DMS53 treated with DMSO at 0.1 percent for 48 hours (cell line): ENCODE measurements around the gene GPR15LG.
A peak's percentile ranks its signal among the peaks of the same experiment; 100 is the strongest.

Source experiments
- DNase-seq: peaks from one replicate; lab custom pipeline; 2025; ENCODE audit not compliant: unreplicated experiment; lab: John Stamatoyannopoulos, UW

GPR15LG gene

DNA sequence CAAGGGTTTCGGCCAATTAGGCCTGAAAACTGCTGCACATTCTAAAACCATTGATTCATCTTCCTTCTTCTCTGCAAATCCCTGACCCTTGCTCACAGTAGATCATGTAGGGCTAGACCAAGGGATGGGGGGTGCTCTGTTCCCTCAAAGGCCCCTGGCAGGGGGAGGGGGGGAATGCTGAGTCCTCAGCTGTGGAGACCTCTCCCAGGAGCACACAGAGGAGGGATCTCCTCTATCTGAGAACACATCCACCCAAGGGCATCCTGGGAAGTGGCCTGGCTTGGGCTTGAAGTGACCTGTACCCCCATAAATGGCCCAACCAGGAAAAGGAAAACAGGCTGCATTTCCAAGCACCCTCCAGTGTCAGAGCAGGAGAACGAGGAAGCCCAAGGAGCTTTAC, 19.7 kb downstream of the GPR15LG start:
- DNase-seq = no peak

DNA sequence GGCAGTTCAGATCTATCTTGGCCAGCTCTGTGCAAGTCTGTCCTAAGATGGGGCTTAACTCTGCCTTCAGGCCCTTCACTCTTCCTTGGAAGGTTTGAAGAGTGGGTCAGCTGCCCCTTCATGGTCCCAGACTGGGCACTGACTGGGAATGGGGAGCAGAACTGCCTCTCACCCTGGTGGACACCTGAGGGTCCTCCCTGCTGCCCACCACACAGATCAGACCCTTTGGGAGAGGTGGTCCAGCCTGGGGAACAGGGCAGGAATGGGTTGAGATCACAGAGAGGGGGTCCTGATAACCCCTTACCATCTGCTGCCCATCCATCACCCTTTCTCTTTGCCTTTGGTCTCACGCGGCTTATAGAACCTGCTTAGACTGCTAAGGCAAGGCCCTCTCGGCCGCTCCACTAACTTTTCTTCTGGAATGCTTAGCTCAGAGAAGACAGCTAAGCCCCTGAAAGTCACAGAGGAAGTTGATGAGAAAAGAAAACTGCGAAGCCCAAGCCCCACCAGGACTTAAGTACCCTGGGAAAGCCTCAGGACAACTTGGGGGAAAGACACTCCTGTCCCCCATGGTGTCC, 20.3 kb downstream of the GPR15LG start:
- DNase-seq = no peak

DNA sequence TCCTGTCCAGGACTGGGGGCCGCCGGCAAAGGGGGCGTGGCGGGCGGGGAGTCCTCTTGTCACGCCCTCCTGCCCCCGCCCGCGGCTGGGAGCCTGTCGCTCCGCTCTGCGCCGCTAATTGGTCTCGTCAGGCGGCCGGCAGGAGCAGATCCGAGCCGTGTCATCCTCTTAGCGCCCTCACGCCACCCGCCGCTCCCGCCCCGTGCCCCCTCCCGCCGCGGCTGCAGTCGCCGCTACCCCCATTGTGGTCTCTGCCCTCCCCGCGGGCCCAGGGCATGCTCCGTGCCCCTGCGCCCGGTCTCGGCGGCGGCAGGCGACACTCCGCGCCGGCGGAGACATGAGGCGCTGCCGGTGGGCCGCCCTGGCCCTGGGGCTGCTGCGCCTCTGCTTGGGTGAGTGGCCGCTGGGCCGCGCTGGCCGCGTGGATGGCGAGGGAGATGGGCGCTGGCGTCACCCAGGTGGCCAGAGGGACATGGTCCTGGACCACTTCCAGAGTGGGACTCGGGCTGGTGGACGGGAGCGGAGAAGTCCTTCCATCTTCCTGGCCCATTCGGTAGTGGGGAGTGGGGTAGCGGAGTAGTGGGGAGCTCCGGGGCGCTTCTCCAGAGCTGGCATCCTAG, 20.9 kb downstream of the GPR15LG start, which contains the start of gene CDHR1:
TSS of gene CDHR1 (plus strand) at position 114 of the 620 bp plus-strand sequence. CDS start at position 338, 224 bp downstream.
- DNase-seq = peak; percentile 29

DNA sequence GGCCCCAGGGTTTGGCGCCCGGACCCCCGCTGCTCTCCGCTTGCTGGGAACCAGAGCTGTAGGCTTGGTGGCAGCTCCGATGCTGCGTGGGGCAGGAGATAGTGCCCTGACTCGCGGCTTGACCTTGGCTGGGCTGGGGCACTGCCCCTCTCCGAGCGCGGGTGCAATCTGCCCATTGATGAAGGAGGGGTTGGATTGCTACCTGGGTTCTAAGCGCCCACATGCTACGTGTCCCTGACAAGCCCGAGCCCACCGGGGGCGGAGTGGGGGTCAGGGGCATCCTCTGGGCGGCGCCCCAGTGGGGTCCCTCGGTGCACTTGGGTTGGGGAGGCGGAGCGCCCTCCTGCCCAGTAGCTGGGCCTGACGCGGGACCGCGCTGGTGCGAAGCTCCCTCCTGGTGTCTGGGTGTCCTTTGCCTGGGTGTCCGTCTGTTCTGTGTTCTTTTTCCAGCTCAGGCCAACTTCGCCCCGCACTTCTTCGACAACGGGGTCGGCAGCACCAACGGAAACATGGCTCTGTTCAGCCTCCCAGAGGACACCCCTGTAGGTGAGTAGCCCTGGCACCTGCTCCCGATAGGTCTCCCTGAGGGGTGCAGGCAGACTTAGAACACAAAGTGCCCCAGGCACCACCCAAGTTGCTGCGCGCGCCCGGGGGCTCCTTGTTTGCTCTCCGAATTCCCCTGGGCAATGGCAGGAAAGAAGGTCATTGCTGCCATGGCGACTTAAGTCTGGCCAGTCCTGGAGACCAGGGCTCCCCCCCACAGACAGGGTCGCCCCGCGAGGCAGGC, 21.6 kb downstream of the GPR15LG start:
- DNase-seq = peak; percentile 11

DNA sequence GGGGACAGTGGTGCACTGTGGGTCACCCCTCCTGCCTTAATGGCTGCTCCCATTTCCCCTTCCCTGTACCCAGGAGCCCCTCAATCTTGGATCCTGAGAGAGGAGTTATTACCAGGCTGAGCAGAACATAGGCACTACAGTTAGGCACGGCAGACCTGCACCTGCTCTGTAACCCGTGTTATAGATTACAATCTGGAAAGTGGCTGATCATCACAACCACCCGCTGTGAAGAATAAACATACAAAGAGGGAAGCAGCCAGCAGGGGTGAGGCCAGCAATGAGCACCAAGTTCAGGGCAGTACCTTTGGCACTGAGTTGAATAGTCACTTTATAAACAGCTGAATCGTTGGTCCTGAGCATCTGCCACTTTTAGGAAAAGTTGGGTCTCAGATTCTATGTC, 22.5 kb downstream of the GPR15LG start:
- DNase-seq = peak; percentile 78

DNA sequence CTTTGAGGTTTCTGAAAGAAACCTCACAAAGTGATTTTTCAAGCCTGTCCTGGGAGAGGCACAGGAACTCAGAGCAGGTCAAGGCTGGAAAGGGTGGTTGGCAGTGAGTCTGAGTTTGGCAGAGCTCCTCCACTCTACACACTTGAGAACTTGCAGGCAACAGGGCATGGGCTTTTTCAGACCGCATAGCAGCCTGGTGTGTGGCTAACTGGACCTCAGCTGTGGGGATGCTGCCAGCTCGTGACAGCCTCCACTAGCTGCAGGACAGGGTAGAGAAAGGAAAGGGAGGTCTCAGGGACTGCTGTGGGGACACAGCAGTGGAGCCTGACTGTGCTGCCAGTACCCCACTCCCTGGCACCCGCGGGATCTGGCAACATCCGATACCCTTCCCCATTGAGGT, 23.3 kb downstream of the GPR15LG start:
- DNase-seq = no peak

DNA sequence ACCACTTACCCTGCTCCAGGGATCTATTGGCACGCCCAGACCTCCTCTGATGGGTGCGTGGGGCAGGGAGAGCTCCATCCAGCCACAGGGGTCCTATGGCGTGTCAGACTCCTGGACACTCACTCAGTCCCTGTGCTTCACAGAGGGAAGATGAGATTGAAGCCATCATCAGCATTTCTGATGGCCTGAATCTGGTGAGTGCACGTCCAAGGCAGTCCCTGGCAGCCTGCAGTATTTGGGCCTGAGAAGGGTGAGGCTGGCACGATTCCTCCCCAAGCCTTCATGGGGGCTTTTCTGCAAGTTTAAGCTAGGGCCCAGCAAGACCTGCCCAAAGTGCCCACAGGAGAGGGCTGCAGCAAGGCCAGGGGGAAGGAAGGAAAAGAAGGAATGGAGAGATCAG, 24.0 kb downstream of the GPR15LG start:
- no peak for DNase-seq

DNA sequence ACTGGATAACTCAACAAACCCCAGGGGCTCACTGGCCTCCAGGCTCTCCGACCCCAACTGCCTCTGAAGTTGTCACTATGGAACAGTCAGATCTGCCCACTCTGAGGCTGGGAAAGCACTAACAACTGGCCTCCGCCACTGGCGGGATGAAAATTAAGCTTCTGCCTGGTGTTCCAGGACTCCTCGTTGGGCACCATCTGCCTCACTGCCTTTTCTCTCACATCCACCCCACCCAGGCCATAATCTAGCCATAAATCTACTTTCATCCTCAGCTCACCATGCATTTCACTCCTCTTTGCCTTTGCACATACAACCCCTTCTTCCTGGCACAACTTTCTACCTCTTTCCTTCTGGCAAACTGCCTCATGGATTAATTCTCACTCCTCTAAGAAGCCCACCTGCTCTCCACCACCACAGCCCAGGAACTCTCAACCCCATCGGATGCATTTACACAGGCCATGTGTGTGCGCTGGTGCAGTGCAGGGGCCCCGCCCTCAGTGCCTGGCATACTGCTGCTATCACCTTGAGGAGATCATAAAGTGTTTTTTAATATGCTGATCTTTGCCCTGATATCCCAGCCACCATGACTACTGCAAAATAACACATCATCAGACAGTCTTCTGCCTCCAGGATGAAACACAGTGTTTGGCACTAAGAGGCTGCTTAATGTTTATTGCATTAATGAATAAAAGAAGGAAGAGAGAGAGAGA, 24.8 kb downstream of the GPR15LG start:
- no peak for DNase-seq

DNA sequence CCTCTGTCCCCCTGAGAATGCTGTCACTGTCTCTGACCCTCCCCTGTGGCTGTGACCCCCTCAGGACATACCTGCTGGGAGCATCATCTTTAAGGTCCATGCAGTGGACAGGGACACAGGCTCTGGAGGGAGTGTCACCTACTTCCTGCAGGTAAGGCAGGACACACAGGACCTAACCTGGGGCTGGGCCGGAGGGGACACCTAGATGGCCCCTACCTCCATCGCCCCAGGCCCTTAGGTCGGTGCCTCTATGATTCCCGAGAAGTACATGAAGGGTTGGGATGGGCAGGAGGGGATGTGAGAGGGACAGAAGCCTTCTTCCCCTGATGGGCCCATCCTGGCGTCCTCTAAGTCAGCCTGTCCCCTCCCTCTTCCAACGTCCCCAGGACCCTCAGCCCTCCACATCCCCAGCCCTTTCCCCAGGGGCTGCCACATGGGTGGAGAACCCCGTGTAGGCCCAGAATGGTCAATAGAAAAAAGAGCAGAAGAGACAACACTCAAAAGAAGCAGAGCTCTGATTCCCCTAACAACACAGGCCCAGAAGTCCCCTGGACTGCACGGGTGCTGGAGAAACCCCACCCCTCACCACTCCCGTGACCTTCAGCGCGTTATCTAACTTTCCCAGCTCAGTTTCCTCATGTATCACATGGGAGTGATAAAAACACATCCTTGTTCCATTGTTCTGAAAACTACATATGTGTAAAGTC, 27.1 kb downstream of the GPR15LG start:
- no peak for DNase-seq

DNA sequence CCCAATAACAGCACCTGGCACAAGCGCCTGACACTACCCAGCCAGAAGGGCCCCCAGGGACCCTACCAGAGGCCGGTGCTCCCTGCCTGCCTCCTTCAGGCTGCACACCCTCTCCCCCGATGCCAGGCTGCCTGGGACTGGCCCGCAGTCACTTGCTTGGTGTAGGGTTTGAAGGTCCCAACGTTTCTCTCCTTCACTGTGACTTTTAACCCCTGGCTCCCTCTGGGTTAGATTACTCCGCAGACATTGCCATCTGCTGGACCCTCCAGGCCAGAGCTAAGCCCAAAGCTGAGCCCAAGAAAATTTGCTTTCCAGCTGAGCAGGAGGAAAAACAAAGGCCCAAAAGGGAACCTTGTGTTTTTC, 27.6 kb downstream of the GPR15LG start:
- DNase-seq = no peak

DNA sequence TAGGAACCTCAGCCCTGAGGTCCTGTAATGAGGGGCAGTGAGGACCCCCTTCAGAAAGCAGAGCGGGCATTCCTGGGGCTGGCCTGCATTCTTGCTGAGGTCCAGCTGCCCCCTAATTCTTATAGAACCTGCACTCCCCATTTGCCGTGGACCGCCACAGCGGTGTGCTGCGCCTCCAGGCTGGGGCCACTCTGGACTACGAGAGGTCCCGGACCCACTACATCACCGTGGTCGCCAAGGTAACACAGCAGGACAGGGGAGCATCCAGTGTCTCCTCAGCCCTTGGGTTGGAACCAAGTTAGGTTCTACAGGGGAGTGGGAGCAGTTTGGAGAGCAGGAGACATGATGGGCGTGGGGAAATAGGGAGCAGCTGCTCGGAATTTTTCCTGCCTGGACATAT, 28.1 kb downstream of the GPR15LG start:
- DNase-seq = no peak

DNA sequence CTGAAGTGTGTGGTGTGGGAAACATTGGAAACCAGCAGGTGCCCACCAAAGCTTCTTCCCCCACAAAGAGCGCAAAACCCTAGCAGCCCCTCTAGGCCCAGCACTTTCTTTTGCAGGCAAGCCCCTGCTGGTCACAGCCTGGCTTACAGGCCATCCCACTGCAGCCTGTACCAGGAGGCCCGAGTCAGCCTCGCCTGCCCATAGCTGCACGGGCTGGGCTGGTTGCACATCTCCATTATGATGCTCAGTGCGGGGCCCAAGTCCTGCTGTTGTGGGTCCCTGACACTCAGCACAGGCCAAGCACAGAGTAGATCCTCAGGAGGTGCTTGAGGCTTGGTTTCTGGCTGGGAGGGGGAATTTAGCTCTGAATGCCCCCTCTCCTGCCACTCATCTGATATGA, 28.7 kb downstream of the GPR15LG start:
- no peak for DNase-seq

DNA sequence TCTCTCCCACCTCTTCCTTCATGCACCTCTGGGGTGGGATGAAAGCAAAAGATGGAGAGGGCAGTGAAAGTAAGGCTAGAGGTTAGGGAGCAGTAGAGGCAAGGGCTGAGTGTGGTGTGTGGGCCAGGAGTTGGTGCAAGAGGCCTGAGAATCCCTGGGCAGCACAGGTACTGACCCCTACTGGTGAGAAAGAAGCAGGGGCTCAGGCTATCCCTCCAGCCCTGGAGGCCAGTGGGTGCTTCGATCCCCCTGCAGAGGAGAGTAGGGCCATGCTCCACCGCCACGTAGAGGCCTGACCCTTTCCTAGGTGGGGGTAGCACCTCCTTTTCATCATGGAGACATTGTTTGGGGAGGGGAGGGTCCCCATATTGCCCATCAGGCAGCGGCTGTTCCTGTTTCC, 30.5 kb downstream of the GPR15LG start:
- DNase-seq = no peak

DNA sequence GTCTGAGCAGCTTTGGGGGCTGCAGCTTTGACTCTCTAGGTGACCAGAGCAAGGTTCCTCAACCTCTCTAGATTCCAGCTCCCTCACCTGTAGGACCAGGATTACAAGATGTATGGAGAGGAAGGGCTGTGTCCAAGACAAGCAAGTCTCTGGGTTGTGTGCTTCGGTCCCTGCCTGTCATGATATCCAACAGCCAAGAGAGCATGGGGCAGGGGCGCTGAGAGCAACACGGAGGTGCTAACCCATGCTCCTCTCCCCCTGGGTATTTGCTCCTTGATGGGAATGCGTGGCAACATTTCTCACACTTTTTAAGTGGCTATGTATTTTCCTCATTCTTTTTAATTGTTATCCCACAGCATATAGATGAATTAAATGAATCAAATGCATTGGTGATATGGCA, 31.0 kb downstream of the GPR15LG start:
- no peak for DNase-seq

DNA sequence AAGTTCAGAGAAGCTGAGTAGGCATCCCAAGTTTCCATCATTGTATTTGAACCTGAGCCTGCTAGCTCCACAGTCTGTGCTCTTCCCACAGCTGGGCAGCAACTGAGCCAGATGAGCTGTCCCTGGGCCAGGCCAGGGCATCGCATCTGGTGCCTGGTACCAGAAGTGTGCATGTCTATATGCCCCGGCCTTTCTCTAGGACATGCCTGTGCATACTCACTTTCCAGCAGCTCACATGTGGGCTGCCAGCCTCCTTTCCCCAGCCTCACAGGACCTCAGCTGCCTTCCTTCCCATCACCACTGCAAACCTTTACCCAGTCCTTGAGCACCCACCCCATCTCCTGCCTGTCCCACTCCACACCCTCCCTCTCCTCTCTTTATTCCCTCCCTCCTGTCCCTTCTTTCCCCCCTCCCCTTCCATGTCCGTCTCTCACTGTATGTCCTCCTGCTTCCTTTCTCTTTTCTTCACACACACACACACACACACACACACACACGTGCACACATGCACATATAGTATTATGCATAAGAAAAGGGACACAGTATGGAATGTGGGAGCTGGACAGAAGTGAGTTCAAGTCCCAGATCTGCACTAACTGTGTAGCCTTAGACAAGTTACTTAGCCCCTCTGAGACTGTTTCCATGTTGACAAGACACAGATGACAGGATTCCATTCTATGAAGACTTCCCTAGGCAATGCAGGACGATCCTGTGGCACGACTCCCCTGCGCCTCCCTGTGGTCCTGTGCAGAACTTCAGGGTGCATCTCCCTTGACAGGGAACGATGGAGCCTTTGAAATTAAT, 31.6 kb downstream of the GPR15LG start:
- DNase-seq = peak; percentile 65

DNA sequence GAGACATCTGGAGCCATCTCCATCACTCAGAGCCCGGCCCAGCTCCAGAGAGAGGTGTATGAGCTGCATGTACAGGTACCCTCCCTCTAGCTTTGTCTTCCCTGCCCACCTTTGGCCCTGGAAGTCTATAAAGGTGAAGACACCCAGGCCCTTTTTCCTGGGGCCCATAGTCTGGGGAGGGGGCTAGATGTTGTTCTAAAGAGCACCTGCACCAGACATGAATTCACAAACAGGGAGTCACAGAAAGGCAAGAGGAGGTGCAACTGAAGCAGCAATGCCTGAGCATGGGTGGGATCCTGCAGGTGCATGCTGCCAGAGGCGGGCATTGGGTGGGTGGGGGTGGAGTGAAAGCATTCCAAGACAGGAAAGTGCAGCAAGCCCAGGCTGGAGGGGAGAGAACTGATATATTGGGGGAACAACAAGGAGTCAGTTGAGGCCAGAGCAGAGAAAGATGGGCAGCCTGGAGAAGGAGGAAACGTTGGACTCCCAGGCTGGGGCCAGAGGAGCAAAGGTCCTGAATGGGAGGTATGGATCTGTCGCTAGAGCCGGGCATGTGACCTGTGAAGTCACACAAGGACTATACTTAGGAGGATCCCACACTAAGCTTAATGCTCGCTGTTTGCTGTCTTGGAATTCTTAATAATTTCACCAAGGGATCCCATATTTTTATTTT, 32.4 kb downstream of the GPR15LG start:
- DNase-seq = no peak

DNA sequence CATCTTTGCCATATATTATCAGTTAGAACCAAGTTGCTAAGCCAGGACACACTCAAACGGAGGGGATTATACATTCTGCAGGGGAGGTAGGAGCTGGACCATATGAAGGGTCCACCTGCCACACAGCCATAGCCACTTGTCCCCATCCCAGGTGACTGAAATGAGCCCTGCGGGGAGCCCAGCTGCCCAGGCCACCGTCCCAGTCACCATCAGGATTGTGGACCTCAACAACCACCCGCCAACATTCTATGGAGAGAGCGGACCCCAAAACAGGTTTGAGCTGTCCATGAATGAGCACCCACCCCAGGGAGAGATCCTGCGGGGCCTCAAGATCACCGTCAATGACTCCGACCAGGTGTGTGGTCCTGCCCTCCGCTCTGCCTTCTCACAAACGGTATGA, 34.4 kb downstream of the GPR15LG start:
- no peak for DNase-seq

DNA sequence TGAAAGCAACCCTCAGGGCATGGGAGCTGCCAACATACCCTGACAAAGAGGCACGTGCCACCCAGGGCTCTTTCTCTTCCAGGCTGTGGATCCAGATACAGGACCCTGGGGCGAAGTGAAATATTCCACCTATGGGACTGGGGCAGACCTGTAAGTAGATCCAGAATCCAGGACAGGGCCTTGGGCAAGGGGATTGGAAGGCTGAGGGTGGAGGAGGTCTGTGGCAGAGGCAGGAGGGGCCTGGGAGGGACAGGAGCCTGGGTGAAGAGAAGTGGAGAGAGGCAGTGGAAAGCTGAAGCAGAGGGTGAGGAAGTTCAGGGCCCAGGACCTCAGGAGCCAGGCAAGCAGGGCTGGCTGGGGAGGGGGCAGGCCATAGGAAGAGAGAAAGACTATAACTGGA, 38.0 kb downstream of the GPR15LG start:
- no peak for DNase-seq

DNA sequence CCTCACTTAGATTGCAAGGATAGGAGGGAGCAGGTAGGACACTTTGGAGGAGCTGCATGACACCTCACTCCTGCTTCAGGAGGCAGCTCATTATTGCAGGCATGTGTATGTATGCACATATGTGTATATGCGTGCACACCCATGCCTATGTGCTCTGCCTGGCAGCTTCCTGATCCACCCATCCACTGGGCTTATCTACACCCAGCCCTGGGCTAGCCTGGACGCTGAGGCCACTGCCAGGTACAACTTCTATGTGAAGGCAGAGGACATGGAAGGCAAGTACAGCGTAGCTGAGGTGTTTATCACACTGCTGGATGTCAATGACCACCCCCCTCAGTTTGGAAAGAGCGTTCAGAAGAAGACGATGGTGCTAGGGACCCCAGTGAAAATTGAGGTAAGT, 38.4 kb downstream of the GPR15LG start:
- no peak for DNase-seq

DNA sequence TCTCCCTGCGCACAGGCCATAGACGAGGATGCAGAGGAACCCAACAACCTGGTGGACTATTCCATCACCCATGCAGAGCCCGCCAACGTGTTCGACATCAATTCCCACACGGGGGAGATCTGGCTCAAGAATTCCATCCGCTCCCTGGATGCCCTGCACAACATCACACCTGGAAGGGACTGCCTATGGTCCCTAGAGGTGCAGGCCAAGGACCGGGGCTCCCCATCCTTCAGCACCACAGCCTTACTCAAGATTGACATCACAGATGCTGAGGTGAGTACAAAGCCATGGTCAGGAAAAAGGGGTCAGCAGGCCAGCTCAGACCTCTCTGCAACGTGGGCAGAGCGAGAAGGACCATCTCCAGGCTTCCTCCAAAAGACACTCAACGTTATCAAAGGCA, 39.5 kb downstream of the GPR15LG start:
- no peak for DNase-seq
